Lower leg skin (tissue), 3 donors: ENCODE results near the gene KCNN4.
"Not testable (repeated sequence)": the region's sequence is repeated elsewhere in the genome, so short reads cannot be mapped to it uniquely, and the experiment has no call there.

Experiments
- POLR2A ChIP-seq, 2 donors: fragments of 450-650 bp; IDR thresholded peaks; one replicate each; pipeline ENCODE4 v1.6.1; 2016 to 2017; ENCODE audit warnings: antibody characterized with exemption in 2 of 2, mild to moderate bottlenecking in 1 of 2, moderate library complexity in 1 of 2
- TF ChIP-seq, protein P1 (sequence below), 3 donors: fragments of 450-650 bp; IDR thresholded peaks; one replicate each; pipeline ENCODE4 v1.5.1; 2016; ENCODE audit warnings: antibody characterized with exemption in 3 of 3, mild to moderate bottlenecking in 3 of 3, moderate library complexity in 2 of 3

DNA sequence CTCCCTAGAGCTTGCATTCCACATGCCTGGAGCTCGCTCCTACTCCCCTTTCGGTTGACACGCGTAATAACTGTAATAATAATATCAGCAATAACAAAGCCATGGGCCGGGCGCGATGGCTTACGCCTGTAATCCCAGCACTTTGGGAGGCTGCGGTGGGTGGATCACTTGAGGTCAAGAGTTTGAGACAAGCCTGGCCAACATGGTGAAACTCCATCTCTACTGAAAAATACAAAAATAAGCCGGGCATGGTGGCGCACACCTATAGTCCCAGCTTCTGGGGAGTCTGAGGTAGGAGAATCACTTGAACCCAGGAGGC, 5.9 kb downstream of the KCNN4 start:
- TF ChIP-seq, protein P1, sequence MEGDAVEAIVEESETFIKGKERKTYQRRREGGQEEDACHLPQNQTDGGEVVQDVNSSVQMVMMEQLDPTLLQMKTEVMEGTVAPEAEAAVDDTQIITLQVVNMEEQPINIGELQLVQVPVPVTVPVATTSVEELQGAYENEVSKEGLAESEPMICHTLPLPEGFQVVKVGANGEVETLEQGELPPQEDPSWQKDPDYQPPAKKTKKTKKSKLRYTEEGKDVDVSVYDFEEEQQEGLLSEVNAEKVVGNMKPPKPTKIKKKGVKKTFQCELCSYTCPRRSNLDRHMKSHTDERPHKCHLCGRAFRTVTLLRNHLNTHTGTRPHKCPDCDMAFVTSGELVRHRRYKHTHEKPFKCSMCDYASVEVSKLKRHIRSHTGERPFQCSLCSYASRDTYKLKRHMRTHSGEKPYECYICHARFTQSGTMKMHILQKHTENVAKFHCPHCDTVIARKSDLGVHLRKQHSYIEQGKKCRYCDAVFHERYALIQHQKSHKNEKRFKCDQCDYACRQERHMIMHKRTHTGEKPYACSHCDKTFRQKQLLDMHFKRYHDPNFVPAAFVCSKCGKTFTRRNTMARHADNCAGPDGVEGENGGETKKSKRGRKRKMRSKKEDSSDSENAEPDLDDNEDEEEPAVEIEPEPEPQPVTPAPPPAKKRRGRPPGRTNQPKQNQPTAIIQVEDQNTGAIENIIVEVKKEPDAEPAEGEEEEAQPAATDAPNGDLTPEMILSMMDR (IDR thresholded peaks at IDR 0.05): not testable (repeated sequence)
- not testable (repeated sequence) for TF ChIP-seq POLR2A (IDR thresholded peaks at IDR 0.05)
